GM12892 (cell line): ENCODE results near the gene PRDX5.
"Not testable (repeated sequence)": the region's sequence is repeated elsewhere in the genome, so short reads cannot be mapped to it uniquely, and the experiment has no call there.

Source experiments
- DNase-seq: peaks from one replicate; pipeline ENCODE4 v3.0.0; 2011; ENCODE audit not compliant: insufficient read length
- FAIRE-seq: peaks from 2 replicates; lab custom pipeline; 2011; peaks lifted over from hg19 to GRCh38; lab: Jason Lieb, UNC
- POLR2A ChIP-seq: IDR thresholded peaks from 2 replicates; pipeline ENCODE4 v1.6.1; 2011; ENCODE audit warnings: low read depth, low read length, control low read depth
- POLR2AphosphoS5 ChIP-seq: IDR thresholded peaks from 2 replicates; pipeline ENCODE4 v1.6.1; 2011; ENCODE audit warnings: low read depth, low read length, control low read depth
- TAF1 ChIP-seq: IDR thresholded peaks from 2 replicates; pipeline ENCODE4 v1.6.1; 2011; ENCODE audit warnings: low read depth, mild to moderate bottlenecking, control low read depth, low read length, borderline replicate concordance

The PRDX5 gene

DNA sequence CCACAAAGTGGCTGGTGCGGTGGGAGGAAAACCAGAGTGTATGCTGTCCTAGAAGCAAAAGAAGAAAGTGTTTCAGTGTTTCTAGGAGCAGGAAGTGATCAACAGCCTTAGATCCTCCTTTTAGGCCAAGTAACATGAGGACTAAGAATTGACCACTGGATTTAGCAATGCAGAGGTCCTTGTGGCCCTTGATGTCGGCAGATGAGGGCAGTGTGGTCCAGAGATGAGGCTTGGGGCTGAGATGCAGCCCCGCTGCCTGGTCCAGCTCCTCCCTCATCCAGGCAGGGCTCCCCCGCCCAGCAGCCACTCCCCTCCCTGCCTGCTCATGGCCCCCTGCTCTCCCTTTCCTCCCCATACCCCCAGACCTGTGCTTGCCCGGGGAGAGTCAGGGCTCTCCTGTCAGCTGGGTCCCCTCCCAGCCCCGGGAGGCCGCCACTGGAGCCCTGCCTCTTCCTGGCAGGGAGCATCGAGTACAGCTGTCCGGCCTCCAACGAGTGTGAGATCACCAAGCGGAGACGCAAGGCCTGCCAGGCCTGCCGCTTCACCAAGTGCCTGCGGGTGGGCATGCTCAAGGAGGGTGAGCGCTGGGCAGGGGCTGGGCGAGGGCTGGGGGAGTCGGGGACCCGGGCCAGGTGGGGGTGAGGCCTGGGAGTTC, 4.3 kb upstream of the PRDX5 start:
- no peak for TF ChIP-seq TAF1
- no peak for TF ChIP-seq POLR2A
- TF ChIP-seq POLR2AphosphoS5: no peak
- no peak for DNase-seq
- no peak for FAIRE-seq

DNA sequence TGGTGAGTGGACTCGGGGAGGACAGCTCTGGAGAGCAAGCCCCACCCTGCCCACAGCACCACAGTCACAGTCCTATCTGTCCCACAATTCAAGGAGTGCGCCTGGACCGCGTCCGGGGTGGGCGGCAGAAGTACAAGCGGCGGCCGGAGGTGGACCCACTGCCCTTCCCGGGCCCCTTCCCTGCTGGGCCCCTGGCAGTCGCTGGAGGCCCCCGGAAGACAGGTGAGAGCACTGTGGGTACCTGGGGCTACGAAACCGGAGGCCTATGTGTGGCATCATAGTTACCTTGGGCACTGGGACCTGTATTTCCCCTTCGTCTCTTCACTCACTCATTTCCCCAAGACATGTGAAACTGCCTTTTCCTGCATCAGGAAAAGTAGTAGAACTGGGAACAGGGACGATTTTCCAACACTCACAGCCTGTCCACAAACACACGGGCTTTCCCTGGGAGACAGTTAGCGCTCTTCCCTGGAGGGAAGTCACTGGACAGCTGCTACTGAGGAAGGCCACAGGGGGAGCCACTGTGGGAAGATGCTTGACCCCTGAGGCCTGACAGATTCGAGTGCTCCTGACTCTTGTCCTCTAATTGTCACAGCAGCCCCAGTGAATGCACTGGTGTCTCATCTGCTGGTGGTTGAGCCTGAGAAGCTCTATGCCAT, 3.6 kb upstream of the PRDX5 start:
- FAIRE-seq (no peak), DNase-seq (no peak)
- 0 out of 2 replicates have a peak, but pooled peaks have one; percentile 14 for TF ChIP-seq POLR2AphosphoS5
- no peak for TF ChIP-seq TAF1
- TF ChIP-seq POLR2A: no peak

DNA sequence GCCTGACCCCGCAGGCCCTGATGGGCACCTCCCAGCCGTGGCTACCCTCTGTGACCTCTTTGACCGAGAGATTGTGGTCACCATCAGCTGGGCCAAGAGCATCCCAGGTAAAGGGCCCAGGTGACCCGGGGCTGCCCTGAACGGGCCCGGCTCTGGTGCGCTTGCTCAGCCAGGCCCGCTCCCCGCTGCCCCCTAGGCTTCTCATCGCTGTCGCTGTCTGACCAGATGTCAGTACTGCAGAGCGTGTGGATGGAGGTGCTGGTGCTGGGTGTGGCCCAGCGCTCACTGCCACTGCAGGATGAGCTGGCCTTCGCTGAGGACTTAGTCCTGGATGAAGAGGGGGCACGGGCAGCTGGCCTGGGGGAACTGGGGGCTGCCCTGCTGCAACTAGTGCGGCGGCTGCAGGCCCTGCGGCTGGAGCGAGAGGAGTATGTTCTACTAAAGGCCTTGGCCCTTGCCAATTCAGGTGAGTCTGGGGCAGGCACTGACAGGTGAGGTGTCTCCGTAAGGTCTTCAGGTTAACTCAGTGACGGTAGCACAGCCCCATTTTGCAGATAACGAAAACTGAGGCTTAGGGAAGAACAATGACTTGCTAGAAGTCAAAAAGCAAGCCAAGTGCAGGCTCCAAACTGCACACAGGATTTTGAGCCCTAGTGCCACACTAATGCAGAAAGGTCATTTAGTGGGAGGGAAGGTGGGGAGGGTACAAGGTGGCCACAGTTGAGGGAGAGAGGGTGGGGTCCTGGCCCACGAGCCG, 2.9 kb upstream of the PRDX5 start:
- no peak for FAIRE-seq
- DNase-seq: no peak
- TF ChIP-seq POLR2A (no peak; the same call in 1 of the 2 replicates), TAF1 (no peak), POLR2AphosphoS5 (no peak)

DNA sequence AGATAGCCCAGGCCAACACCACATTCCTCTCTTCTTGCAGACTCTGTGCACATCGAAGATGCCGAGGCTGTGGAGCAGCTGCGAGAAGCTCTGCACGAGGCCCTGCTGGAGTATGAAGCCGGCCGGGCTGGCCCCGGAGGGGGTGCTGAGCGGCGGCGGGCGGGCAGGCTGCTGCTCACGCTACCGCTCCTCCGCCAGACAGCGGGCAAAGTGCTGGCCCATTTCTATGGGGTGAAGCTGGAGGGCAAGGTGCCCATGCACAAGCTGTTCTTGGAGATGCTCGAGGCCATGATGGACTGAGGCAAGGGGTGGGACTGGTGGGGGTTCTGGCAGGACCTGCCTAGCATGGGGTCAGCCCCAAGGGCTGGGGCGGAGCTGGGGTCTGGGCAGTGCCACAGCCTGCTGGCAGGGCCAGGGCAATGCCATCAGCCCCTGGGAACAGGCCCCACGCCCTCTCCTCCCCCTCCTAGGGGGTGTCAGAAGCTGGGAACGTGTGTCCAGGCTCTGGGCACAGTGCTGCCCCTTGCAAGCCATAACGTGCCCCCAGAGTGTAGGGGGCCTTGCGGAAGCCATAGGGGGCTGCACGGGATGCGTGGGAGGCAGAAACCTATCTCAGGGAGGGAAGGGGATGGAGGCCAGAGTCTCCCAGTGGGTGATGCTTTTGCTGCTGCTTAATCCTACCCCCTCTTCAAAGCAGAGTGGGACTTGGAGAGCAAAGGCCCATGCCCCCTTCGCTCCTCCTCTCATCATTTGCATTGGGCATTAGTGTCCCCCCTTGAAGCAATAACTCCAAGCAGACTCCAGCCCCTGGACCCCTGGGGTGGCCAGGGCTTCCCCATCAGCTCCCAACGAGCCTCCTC, 2.0 kb upstream of the PRDX5 start:
- DNase-seq, FAIRE-seq: not testable (repeated sequence)
- peak; percentile 13; the same call in 1 of the 2 replicates for TF ChIP-seq POLR2AphosphoS5

DNA sequence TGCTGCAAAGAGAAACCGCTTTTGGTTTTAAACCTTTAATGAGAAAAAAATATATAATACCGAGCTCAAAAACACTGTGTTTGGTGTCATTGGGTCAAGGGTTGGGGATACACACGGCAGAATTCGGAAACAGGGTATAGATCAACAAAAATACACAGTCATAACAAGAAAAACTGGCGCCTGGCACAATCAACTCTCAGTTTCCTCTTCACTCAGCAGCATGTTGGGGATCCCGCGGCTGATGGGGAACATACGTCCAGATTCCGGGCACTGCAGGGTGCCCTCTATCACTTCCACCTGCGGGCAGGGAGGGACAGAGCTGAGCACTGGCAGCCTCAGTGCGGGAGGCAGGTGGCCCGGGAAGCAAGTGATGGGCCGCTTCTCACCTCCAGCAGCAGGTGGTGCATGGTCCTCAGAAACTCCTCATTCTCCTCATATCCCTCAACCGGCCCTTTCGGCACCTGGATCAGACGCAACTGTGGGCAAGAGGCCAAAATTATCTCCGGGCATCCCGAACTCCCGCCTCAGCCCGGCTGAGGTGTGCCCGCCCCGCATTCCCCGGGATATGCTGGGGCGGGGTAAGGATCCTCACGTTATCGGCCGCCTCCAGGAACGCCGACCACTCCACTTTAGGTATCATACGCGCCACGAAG, 1.1 kb upstream of the PRDX5 start:
- TF ChIP-seq POLR2A (no peak), TAF1 (no peak), POLR2AphosphoS5 (no peak)
- FAIRE-seq (no peak), DNase-seq (no peak)

DNA sequence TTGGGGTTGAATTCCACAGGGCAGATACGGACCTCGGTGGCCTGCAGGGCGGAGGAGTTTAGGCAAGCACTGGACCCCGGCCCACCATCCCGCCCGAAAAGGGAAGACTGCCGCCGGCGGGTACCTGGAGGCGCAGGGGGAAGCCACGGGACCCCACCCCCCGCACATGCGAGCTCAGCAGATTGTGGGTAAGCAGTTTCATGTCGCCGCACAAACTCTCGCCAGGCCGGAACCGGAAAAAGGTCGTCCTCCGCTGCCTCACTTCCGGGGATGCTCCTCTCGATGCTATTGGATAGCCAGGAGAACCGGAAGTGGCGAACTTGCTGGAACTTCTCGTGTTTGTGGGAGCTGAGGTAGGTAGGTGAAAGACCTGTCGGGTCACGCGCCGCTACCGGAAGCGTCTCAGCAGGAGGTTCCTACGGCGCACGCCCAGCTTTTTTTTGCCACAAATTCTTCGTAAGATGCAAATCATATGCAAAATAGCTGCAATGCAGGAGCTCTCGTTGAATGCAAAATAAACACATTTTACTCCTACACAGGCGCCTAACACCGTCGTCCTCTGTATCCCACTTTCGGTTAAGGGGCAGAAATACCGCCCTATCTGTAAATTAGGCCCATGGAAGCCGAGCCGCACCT, 478 bp upstream of the PRDX5 start, which contains the start of gene TRMT112:
Gene TRMT112 (minus strand): TSS at position 235 of the 636 bp plus-strand sequence. CDS start 33 bp downstream, at position 202.
- peak; percentile 90 for DNase-seq
- TF ChIP-seq POLR2A (peak; percentile 89), POLR2AphosphoS5 (peak; percentile 93), TAF1 (peak; percentile 74)
- no peak for FAIRE-seq

DNA sequence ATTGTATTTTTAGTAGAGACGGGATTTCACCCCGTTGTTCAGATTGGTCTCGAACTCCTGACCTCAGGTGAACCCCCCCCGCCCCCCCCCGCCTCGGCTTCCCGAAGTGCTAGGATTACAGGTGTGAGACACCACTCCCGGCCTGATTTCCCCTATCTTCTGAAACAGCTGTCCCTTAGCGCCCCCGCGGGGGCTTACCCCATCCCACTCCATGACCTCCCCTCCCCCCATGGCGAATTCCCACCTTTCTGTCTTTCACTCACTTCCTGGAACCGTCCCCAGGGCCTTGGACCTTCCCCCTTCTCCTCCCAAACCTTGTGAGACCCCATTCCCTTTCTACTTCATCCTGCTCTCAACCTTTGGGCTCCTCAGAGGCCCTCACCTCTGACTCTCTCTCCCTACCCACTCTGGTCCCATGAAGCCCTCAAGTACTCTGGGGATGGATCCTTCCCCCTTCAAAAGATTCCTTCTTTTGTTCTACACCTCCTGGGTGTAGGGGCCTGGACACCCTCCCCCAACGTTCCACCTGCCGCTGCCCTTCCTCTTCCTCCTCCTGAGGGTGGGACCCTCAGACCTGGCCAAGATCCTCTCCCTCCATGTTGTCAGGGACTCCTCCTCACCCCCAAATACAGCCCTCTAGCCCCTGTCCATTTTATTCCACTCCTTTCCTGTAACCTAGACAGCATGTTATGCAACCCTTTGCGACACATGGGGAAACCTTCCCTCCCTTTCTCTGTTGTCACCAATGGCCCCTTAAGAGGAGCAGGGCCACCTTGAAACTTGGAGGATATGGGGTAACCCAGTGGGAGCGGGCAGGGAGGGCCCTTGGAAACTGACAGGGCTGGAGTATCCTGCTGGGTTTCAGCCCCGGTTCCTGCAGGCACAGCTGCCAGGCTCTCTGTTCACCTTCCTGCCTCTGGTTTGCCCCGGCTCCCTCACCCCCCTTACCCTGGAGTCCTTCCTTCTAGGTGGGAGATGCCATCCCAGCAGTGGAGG, 1.1 kb downstream of the PRDX5 start:
- TF ChIP-seq TAF1: no peak
- no peak for TF ChIP-seq POLR2A
- no peak for TF ChIP-seq POLR2AphosphoS5
- DNase-seq (no peak), FAIRE-seq (peak; percentile 54)

DNA sequence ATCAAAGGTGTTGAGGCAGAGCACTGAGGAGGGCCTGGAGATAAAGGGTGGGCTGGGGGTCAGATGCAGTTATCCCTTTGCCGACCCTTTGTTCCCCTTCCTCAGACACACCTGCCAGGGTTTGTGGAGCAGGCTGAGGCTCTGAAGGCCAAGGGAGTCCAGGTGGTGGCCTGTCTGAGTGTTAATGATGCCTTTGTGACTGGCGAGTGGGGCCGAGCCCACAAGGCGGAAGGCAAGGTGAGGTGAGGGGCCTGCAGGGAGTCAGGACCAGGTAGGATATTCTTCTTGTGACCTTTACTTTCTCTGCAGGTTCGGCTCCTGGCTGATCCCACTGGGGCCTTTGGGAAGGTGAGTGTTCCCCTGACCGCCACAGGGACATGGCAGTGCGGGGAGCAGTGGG, 2.6 kb downstream of the PRDX5 start:
- DNase-seq: no peak
- FAIRE-seq: no peak
- TF ChIP-seq TAF1: no peak
- no peak for TF ChIP-seq POLR2A
- no peak for TF ChIP-seq POLR2AphosphoS5

DNA sequence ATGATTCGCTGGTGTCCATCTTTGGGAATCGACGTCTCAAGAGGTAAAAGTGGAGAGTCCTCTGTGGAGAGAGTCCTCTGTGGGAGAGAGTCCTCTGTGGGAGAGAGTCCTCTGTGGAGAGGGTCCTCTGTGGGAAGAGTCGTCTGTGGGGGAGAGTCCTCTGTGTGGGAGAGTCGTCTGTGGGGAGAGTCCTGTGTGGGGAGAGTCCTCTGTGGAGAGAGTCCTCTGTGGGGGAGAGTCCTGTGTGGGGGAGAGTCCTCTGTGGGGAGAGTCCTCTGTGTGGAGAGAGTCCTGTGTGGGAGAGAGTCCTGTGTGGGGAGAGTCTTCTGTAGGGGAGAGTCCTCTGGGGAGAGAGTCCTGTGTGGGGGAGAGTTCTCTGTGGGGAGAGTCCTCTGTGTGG, 3.1 kb downstream of the PRDX5 start:
- DNase-seq (no peak), FAIRE-seq (no peak)
- TF ChIP-seq POLR2AphosphoS5 (no peak), POLR2A (no peak), TAF1 (no peak)
